Vagina (tissue), 2 donors: ENCODE results near the gene ARSB. TPM values are rescaled to one million over a fixed set of nuclear protein-coding genes. Genes with fewer than 3 reads are reported as not detected.
A peak's percentile ranks its signal among the peaks of the same experiment; 100 is the strongest.

Experiments used
- DNase-seq, 2 donors: peaks; one replicate each; pipeline ENCODE4 v3.0.0-alpha.2; 2017; ENCODE audit errors: extremely low spot score in 2 of 2
- H3K27ac ChIP-seq: fragments of 200-600 bp; sonication (generic); one replicate; pipeline ENCODE4 v1.5.1; 2019
- H3K27me3 ChIP-seq: fragments of 200-600 bp; sonication (generic); one replicate; pipeline ENCODE4 v1.5.1; 2019
- H3K36me3 ChIP-seq, 2 donors: fragments of 200-600 bp; sonication (generic); one replicate each; pipeline ENCODE4 v1.5.1; 2017 to 2019
- H3K4me1 ChIP-seq: fragments of 200-600 bp; sonication (generic); one replicate; pipeline ENCODE4 v1.5.1; 2019
- H3K4me3 ChIP-seq, 2 donors: fragments of 200-600 bp; sonication (generic); 1 replicate in 1 of 2; 2 replicates in 1 of 2; pipeline ENCODE4 v1.5.1; 2016 to 2019
- H3K9me3 ChIP-seq: fragments of 200-600 bp; sonication (generic); one replicate; pipeline ENCODE4 v1.5.1; 2019
- POLR2A ChIP-seq, 2 donors: fragments of 450-650 bp; IDR thresholded peaks; one replicate each; pipeline ENCODE4 v1.6.1; 2017; ENCODE audit warnings: antibody characterized with exemption in 2 of 2, mild to moderate bottlenecking in 2 of 2, moderate library complexity in 2 of 2
- POLR2AphosphoS5 ChIP-seq, 2 donors: sonication (generic); formaldehyde crosslinking; IDR thresholded peaks; one replicate each; pipeline ENCODE4 v1.9.0; 2017; ENCODE audit warnings: antibody characterized with exemption in 2 of 2, mild to moderate bottlenecking in 2 of 2, low read depth in 1 of 2; ENCODE audit not compliant: insufficient read depth in 1 of 2
- intact Hi-C: fragments of 100-400 bp; cut with DNase I; formaldehyde crosslinking; loops from one replicate; pipeline ENCODE4 v1.15.1; 2023
- total RNA-seq: library from RNA; depleted of rRNA; stranded (reverse); fragments of >200 nt; gene quantifications from one replicate; pipeline ENCODE4 v1.2.3, GENCODE V29; 2016
- TF ChIP-seq, protein P1 (sequence below), 3 experiments: fragments of 450-650 bp in 2 of 3; fragments of 200-600 bp in 1 of 3; sonication (generic) in 1 of 3; IDR thresholded peaks; one replicate each; pipeline ENCODE4 v1.5.1; 2017 to 2019; ENCODE audit warnings: antibody characterized with exemption in 3 of 3, mild to moderate bottlenecking in 2 of 3, moderate library complexity in 2 of 3

The ARSB gene
- total RNA-seq, 1 donor from 2014 or later = 12.3 TPM

DNA sequence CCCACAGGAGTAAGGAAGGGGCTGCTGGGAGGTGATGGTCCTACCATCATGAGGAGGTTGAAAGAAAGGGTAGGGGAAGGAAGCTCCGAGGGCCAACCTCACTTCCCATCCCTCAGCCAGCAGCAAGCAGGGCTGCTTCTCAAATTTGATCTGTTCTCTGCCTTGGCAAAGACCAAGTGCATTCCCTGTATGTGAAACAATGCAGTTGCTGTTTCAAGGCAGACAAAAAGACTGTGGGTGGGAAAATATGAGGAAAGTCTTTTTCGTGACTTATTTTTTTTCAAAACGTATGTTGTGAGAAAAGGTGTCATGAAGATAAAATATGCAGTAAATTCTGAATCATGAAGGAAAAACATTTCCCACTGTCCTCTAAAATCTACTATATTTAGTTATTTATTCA is 165.9 kb downstream of the ARSB start:
- DNase-seq = no peak
- no peaks in the 10 kb centered on the region for H3K9me3 ChIP-seq
- H3K36me3 ChIP-seq = no peaks in the 10 kb centered on the region
- intact Hi-C loops = no loop called here
- no peak overlapping the region for H3K27ac ChIP-seq
- TF ChIP-seq, protein P1, sequence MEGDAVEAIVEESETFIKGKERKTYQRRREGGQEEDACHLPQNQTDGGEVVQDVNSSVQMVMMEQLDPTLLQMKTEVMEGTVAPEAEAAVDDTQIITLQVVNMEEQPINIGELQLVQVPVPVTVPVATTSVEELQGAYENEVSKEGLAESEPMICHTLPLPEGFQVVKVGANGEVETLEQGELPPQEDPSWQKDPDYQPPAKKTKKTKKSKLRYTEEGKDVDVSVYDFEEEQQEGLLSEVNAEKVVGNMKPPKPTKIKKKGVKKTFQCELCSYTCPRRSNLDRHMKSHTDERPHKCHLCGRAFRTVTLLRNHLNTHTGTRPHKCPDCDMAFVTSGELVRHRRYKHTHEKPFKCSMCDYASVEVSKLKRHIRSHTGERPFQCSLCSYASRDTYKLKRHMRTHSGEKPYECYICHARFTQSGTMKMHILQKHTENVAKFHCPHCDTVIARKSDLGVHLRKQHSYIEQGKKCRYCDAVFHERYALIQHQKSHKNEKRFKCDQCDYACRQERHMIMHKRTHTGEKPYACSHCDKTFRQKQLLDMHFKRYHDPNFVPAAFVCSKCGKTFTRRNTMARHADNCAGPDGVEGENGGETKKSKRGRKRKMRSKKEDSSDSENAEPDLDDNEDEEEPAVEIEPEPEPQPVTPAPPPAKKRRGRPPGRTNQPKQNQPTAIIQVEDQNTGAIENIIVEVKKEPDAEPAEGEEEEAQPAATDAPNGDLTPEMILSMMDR (IDR thresholded peaks at IDR 0.05) = no peak
- TF ChIP-seq POLR2A (IDR thresholded peaks at IDR 0.05) (no peak), POLR2AphosphoS5 (IDR thresholded peaks at IDR 0.05; ENCODE audit: insufficient read depth in 1 of 2, low read depth in 1 of 2) (no peak)
- H3K4me1 ChIP-seq = peaks cover under 1% of the 10 kb centered on the region
- H3K4me3 ChIP-seq = no peak overlapping the region
- H3K27me3 ChIP-seq = no peaks in the 10 kb centered on the region

DNA sequence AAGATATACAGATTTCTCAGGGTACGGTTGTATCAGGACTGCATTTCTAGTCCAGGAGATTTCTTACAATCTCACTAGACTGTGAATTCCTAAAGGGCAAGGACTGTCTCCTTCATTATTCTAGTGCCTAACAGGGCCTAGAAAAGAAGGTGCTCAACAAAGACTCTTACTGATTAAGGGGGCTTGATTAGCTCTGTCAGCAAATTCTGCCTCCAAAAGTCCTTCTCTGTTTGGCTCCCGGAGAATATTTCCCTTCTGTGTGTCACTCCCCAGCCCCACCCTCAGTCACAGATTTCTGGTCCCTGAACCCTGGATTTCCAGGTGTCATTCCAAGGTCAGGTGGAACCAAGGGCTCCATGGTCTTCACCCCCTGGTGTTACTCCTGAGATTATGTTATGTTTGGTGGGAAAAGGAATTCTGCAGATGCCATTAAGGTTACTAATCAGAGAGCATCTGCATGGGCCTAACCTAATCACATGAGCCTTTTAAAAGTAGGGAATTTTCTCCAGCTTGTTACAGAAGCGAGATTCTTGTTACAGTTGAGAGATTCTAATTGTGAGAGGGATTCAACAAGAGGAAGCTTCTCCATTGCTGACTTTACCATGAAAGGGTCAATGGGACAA is 168.9 kb downstream of the ARSB start:
- no peak overlapping the region for H3K4me3 ChIP-seq
- H3K27me3 ChIP-seq = no peaks in the 10 kb centered on the region
- H3K36me3 ChIP-seq = no peaks in the 10 kb centered on the region
- intact Hi-C loops = no loop called here
- no peak for TF ChIP-seq POLR2AphosphoS5 (IDR thresholded peaks at IDR 0.05; ENCODE audit: insufficient read depth in 1 of 2, low read depth in 1 of 2)
- TF ChIP-seq POLR2A (IDR thresholded peaks at IDR 0.05) = no peak
- TF ChIP-seq, protein P1 (IDR thresholded peaks at IDR 0.05) = no peak
- no peak overlapping the region for H3K27ac ChIP-seq
- no peak for DNase-seq
- no peaks in the 10 kb centered on the region for H3K4me1 ChIP-seq
- no peaks in the 10 kb centered on the region for H3K9me3 ChIP-seq

DNA sequence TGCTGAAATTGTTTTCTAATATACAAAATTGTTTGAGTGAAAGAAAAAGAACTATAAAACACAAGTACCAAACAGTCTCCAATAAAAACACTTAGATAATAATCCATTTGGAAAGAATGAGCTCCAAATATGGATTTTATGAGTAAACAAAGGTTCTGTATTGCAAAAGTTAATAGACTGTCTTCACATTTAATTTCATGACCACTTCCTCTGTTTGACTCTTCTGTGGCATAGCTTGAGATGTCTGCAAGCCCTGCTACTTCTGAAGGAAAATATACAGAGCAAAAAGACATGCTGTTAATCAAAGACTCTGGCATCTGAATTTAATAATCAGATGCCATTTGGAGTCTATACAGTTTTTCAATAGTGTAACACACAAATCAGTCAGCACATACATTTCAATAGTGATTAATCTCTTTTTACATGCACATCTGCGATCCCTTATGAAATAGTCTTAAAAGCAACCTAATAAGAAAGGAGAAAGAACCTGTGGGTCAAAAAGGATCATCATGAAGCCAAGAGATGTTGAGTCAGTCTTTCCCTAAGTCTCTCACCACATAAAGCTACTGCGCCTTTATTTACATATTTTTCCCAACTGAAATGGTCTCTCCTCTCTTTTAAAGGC is 171.1 kb downstream of the ARSB start:
- Histone ChIP-seq H3K4me1 (no peaks in the 10 kb centered on the region), H3K4me3 (no peak overlapping the region), H3K27ac (peak overlapping the region; percentile 33), H3K36me3 (no peaks in the 10 kb centered on the region), H3K9me3 (no peaks in the 10 kb centered on the region), H3K27me3 (no peaks in the 10 kb centered on the region)
- DNase-seq = no peak
- TF ChIP-seq POLR2AphosphoS5 (IDR thresholded peaks at IDR 0.05; ENCODE audit: insufficient read depth in 1 of 2, low read depth in 1 of 2) = no peak
- TF ChIP-seq POLR2A (IDR thresholded peaks at IDR 0.05) = no peak
- TF ChIP-seq, protein P1 (IDR thresholded peaks at IDR 0.05) = no peak
- intact Hi-C loops = no loop called here

- no peaks in the 10 kb centered on the region for H3K27me3 ChIP-seq
- H3K36me3 ChIP-seq = no peaks in the 10 kb centered on the region
- H3K4me1 ChIP-seq = no peaks in the 10 kb centered on the region
- no peaks in the 10 kb centered on the region for H3K9me3 ChIP-seq
- intact Hi-C loops = no loop called here
- TF ChIP-seq, protein P1 (IDR thresholded peaks at IDR 0.05) = no peak
- TF ChIP-seq POLR2AphosphoS5 (IDR thresholded peaks at IDR 0.05; ENCODE audit: insufficient read depth in 1 of 2, low read depth in 1 of 2) (no peak), POLR2A (IDR thresholded peaks at IDR 0.05) (no peak)
- no peak overlapping the region for H3K27ac ChIP-seq
- no peak overlapping the region for H3K4me3 ChIP-seq
- no peak for DNase-seq
Observed at GRCh38 chr5:78813286-78813685, 171.8 kb downstream of the ARSB start.

DNA sequence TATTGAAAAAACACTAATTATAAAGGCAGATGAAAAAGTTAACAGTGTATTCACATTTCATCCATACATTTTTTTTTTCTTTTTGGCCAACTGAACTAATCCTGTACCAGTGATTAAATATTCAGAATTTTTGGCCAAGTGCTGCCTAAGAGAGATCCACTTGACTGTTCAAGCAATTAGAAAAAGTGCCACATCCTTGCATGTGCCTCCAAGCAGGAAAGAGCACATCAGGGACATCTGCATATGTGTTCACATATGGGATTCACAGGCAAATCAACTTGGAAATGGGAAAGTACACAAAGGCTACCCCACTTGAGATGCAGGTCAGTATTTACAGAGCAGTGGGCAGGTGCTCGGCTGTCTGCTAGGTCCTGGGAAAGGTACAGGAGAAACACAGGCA is 173.2 kb downstream of the ARSB start:
- H3K27ac ChIP-seq = no peak overlapping the region
- no peaks in the 10 kb centered on the region for H3K36me3 ChIP-seq
- H3K27me3 ChIP-seq = no peaks in the 10 kb centered on the region
- intact Hi-C loops = no loop called here
- no peak for TF ChIP-seq POLR2A (IDR thresholded peaks at IDR 0.05)
- TF ChIP-seq, protein P1 (IDR thresholded peaks at IDR 0.05) = no peak
- no peak for TF ChIP-seq POLR2AphosphoS5 (IDR thresholded peaks at IDR 0.05; ENCODE audit: insufficient read depth in 1 of 2, low read depth in 1 of 2)
- DNase-seq = no peak
- no peak overlapping the region for H3K4me3 ChIP-seq
- no peaks in the 10 kb centered on the region for H3K4me1 ChIP-seq
- no peaks in the 10 kb centered on the region for H3K9me3 ChIP-seq
